22Rv1 (cell line): Measurements from ENCODE around the gene CDR2L.

Experiments used
- CTCF ChIP-seq: fragments of 450-650 bp; IDR thresholded peaks from 2 replicates; pipeline ENCODE4 v1.5.1; 2017; ENCODE audit warnings: mild to moderate bottlenecking
- ZFX ChIP-seq: fragments of 450-650 bp; IDR thresholded peaks from 2 replicates; pipeline ENCODE4 v1.6.1; 2017; ENCODE audit warnings: antibody characterized with exemption, borderline replicate concordance

- TF ChIP-seq CTCF (no peak), ZFX (no peak)
Observed at GRCh38 chr17:75030161-75030560, 42.7 kb downstream of the CDR2L start.
